ENCODE measurements around the gene HSPB1. TPM values are rescaled to one million over a fixed set of nuclear protein-coding genes. Genes with fewer than 3 reads are reported as not detected.

The HSPB1 gene
- polyA plus RNA-seq, 1 donor, result 109 TPM

Other genes with a start within 250 kb of the HSPB1 start
- gene SRRM3, start 100.8 kb upstream of the HSPB1 start, polyA plus RNA-seq (ENCODE audit: insufficient read length), result 2.1 TPM
- gene YWHAG, start 56.3 kb downstream of the HSPB1 start, polyA plus RNA-seq (ENCODE audit: insufficient read length), result 126 TPM
- 4.3 TPM for gene SSC4D, start 107.0 kb downstream of the HSPB1 start, polyA plus RNA-seq (ENCODE audit: insufficient read length)
- gene ZP3, start 122.3 kb downstream of the HSPB1 start, polyA plus RNA-seq (ENCODE audit: insufficient read length), result 3.3 TPM
- gene DTX2, start 159.0 kb downstream of the HSPB1 start, polyA plus RNA-seq (ENCODE audit: insufficient read length), result 6.8 TPM
- gene UPK3B, start 207.9 kb downstream of the HSPB1 start, polyA plus RNA-seq (ENCODE audit: insufficient read length), result 1.1 TPM
- 6.2 TPM for gene SPDYE16, start 240.6 kb downstream of the HSPB1 start, polyA plus RNA-seq (ENCODE audit: insufficient read length)

Measured in left kidney (tissue), 1 donor.